AG09309 (cell line): ENCODE results near the gene BCL2.

ENCODE experiments used
- DNase-seq: peaks from one replicate; pipeline ENCODE4 v3.0.0-alpha.2; 2010; ENCODE audit warnings: low read depth
- H3K4me3 ChIP-seq: 2 replicates; pipeline ENCODE4 v1.5.1; 2011; ENCODE audit warnings: mild to moderate bottlenecking, low read depth, low read length, moderate library complexity; ENCODE audit not compliant: control insufficient read depth
- CTCF ChIP-seq: IDR thresholded peaks from 2 replicates; pipeline ENCODE4 v1.5.1; 2011; ENCODE audit warnings: mild to moderate bottlenecking, low read depth, low read length, inconsistent platforms; ENCODE audit not compliant: insufficient read depth, control insufficient read depth; ENCODE audit errors: missing control alignments

The BCL2 gene

GRCh38 chr18:63173983-63174382, 145.6 kb downstream of the BCL2 start:
- H3K4me3 ChIP-seq: no peak overlapping the region
- no peak for TF ChIP-seq CTCF
- DNase-seq: no peak

DNA sequence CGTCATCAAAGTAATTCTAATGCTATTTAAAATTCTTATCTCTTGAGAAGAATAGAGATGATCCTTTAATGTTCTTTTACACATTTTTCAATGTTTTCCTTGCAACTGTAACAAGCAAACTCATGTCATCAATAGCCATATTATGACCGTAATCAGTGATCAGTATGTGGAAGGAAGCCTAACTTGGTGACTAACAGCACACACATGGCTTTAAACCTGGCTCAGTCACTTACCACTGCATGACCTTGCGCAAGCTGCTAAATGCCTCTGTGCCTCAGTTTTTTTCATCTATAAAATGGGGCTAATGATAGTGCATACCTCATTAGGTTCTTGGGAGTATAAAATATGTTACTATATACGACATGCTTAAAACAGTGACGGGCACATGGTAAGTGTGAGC, 149.7 kb downstream of the BCL2 start:
- no peak for TF ChIP-seq CTCF
- H3K4me3 ChIP-seq: no peak overlapping the region
- DNase-seq: no peak

DNA sequence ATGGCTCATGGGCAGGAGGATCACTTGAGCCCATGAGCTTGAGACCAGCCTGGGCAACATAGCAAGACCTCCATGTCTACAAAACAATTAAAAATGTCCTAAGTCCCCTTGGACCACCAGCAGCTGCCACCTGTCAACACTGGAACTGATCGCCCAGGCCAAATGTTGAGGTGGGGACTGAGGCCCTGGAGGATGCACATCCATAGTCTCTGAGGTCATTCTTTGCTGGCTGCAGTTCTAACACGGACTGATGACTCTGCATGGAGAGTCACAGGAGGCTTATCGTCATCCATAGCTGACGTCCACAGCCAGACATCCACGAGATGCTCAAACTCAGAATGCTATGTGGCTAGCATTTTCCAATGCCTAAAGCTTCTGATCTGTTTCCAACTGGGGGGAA, 151.3 kb downstream of the BCL2 start:
- no peak for DNase-seq
- no peak for TF ChIP-seq CTCF
- H3K4me3 ChIP-seq: no peak overlapping the region

DNA sequence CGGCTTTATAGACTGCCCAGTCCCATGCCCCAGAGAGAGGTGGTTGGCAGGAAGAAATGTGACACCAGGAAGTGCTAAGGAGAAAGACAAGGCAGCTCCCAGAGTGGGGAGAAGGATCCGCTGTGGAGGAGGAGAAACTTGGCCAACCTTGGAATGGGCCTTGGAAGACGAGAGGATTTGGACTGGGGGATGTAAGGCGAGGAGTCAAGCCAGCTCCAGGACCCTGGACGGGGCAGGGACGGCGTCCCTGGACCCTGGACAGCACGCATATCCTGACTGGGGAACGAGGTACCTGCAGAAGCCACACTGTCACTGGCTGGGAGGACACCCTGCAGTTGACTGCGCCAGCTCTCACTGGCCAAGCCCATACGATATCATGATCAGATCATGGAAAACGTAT, 153.4 kb downstream of the BCL2 start:
- no peak overlapping the region for H3K4me3 ChIP-seq
- DNase-seq: no peak
- no peak for TF ChIP-seq CTCF

- no peak for DNase-seq
- H3K4me3 ChIP-seq: no peak overlapping the region
- TF ChIP-seq CTCF: no peak
Observed at GRCh38 chr18:63164396-63164795, 155.2 kb downstream of the BCL2 start.

DNA sequence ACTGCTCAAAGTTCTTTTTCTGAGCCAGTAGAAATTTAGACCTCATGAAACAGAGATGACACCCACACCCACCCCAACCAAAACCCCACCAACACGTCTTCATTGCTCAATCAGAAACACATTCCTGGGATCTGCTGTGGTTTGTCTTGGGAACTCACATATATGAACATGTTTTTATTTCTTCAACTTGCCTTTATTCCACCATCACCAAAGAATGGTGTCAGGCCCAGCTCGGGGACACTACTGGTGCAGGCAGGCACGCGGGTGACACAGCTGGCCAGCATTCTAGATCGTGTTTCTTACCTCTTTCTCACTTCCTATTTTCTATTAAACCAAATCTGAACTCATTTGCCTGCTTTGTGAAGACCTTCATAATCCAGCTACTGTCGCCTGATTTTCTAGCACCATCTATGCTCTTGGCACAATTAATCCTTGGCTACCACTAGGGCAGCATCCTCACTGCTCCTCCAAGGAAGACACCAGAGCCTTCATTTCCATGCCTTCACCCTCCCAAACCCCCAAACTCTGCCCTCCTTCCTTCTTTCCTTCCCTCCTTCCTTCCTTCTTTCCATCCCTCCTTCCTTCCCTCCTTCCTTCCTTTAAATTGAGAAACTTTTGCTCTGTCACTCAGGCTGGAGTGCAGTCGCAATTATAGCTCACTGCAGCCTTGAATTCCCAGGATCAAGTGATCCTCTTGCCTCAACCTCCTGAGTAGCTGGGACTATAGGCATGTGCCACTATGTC, 157.1 kb downstream of the BCL2 start:
- no peak overlapping the region for H3K4me3 ChIP-seq
- no peak for TF ChIP-seq CTCF
- DNase-seq: peak; percentile 7
